ENCODE results near the gene BGLAP. TPM values are rescaled to one million over a fixed set of nuclear protein-coding genes. Genes with fewer than 3 reads are reported as not detected.

The BGLAP gene
- total and polyA plus RNA-seq, 2 of the 13 experiments (the other 11 are each of a cell fraction or from before 2014, with no cell fraction given), result 0.62 to 1.6 TPM

- TF ChIP-seq ZNF687 (CRISPR knock-in tag; IDR thresholded peaks at IDR 0.05) (peak; percentile 95), ZNF510 (CRISPR knock-in tag; IDR thresholded peaks at IDR 0.05; ENCODE audit: low read depth) (peak; percentile 61), ZNF678 (CRISPR knock-in tag; IDR thresholded peaks at IDR 0.05) (0 out of 2 replicates have a peak, but pooled peaks have one; percentile 30), DR1 (CRISPR knock-in tag; IDR thresholded peaks at IDR 0.05) (peak; percentile 80), ZNF432 (CRISPR knock-in tag; IDR thresholded peaks at IDR 0.05; ENCODE audit: borderline replicate concordance) (no peak), ZSCAN29 (CRISPR knock-in tag; conservative IDR thresholded peaks at IDR 0.05) (peak; percentile 56; the same call in 1 of the 2 replicates), TEAD2 (CRISPR knock-in tag; IDR thresholded peaks at IDR 0.05) (0 out of 2 replicates have a peak, but pooled peaks have one; percentile 67), ZNF605 (CRISPR knock-in tag; IDR thresholded peaks at IDR 0.05) (peak; percentile 86), ZMAT3 (CRISPR knock-in tag; conservative IDR thresholded peaks at IDR 0.05) (peak; percentile 69), BCL6 (CRISPR knock-in tag; IDR thresholded peaks at IDR 0.05) (no peak), CBX5 (CRISPR knock-in tag; IDR thresholded peaks at IDR 0.05; ENCODE audit: borderline replicate concordance) (peak; percentile 62; the same call in 1 of the 2 replicates), ZNF766 (CRISPR knock-in tag; IDR thresholded peaks at IDR 0.05; ENCODE audit: borderline replicate concordance) (peak; percentile 21; the same call in 1 of the 2 replicates), SOX5 (CRISPR knock-in tag; IDR thresholded peaks at IDR 0.05; ENCODE audit: borderline replicate concordance) (peak; percentile 40; the same call in 1 of the 2 replicates), TEAD3 (CRISPR knock-in tag; optimal IDR thresholded peaks at IDR 0.05; ENCODE audit: borderline replicate concordance) (peak; percentile 14), BRCA1 (CRISPR knock-in tag; IDR thresholded peaks at IDR 0.05) (peak; percentile 52; the same call in 1 of the 2 replicates), ZNF101 (CRISPR knock-in tag; IDR thresholded peaks at IDR 0.05; ENCODE audit: borderline replicate concordance, low read depth) (0 out of 2 replicates have a peak, but pooled peaks have one; percentile 43), KLF9 (CRISPR knock-in tag; IDR thresholded peaks at IDR 0.05; ENCODE audit: low read depth) (0 out of 2 replicates have a peak, but pooled peaks have one; percentile 30), NFYB (CRISPR knock-in tag; IDR thresholded peaks at IDR 0.05) (peak; percentile 97), ZFP36L1 (CRISPR knock-in tag; IDR thresholded peaks at IDR 0.05) (peak; percentile 88), NFKB2 (CRISPR knock-in tag; IDR thresholded peaks at IDR 0.05; ENCODE audit: borderline replicate concordance) (peak; percentile 77; the same call in 1 of the 2 replicates), MAF1 (CRISPR knock-in tag; IDR thresholded peaks at IDR 0.05; ENCODE audit: borderline replicate concordance) (no peak)
- TF ChIP-seq, protein P1, sequence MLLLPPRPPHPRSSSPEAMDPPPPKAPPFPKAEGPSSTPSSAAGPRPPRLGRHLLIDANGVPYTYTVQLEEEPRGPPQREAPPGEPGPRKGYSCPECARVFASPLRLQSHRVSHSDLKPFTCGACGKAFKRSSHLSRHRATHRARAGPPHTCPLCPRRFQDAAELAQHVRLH (CRISPR knock-in tag; IDR thresholded peaks at IDR 0.05; ENCODE audit: borderline replicate concordance, low read depth), result peak; percentile 75
- TF ChIP-seq, protein P2, sequence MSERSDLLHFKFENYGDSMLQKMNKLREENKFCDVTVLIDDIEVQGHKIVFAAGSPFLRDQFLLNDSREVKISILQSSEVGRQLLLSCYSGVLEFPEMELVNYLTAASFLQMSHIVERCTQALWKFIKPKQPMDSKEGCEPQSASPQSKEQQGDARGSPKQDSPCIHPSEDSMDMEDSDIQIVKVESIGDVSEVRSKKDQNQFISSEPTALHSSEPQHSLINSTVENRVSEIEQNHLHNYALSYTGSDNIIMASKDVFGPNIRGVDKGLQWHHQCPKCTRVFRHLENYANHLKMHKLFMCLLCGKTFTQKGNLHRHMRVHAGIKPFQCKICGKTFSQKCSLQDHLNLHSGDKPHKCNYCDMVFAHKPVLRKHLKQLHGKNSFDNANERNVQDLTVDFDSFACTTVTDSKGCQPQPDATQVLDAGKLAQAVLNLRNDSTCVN (CRISPR knock-in tag; IDR thresholded peaks at IDR 0.05; ENCODE audit: borderline replicate concordance), result no peak; the same call in 1 of the 2 replicates
- TF ChIP-seq, protein P3, sequence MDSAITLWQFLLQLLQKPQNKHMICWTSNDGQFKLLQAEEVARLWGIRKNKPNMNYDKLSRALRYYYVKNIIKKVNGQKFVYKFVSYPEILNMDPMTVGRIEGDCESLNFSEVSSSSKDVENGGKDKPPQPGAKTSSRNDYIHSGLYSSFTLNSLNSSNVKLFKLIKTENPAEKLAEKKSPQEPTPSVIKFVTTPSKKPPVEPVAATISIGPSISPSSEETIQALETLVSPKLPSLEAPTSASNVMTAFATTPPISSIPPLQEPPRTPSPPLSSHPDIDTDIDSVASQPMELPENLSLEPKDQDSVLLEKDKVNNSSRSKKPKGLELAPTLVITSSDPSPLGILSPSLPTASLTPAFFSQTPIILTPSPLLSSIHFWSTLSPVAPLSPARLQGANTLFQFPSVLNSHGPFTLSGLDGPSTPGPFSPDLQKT (CRISPR knock-in tag; IDR thresholded peaks at IDR 0.05; ENCODE audit: borderline replicate concordance), result no peak
These were observed 28.9 kb upstream of the BGLAP start, which contains the start of gene PMF1 (continued) for GRCh38 chr1:156212833-156213643.

All from HepG2 (cell line).